Neutrophil (primary cell): ENCODE results near the gene ANXA6.

Experiments
- H3K27ac ChIP-seq: fragments of 200-600 bp; sonication (generic); 2 replicates; pipeline ENCODE4 v1.5.1; 2016; ENCODE audit warnings: mild to moderate bottlenecking, moderate library complexity
- H3K27me3 ChIP-seq: fragments of 200-600 bp; sonication (generic); 2 replicates; pipeline ENCODE4 v1.6.0; 2016; ENCODE audit warnings: mild to moderate bottlenecking
- H3K36me3 ChIP-seq: fragments of 200-600 bp; sonication (generic); 2 replicates; pipeline ENCODE4 v1.5.1; 2017
- H3K4me1 ChIP-seq, 2 experiments: fragments of 200-600 bp in 1 of 2; sonication (generic) in 1 of 2; 1 replicate in 1 of 2; 2 replicates in 1 of 2; pipeline versions ENCODE4 v1.5.1 to v1.6.1; 2013 to 2016; ENCODE audit warnings: low read depth in 1 of 2, low read length in 1 of 2, mild to moderate bottlenecking in 1 of 2, moderate library complexity in 1 of 2; ENCODE audit not compliant: control insufficient read depth in 1 of 2, insufficient read depth in 1 of 2
- H3K4me3 ChIP-seq, 2 experiments: fragments of 200-600 bp in 1 of 2; sonication (generic) in 1 of 2; 1 replicate in 1 of 2; 2 replicates in 1 of 2; pipeline ENCODE4 v1.5.1; 2013 to 2016; ENCODE audit warnings: low read depth in 1 of 2, low read length in 1 of 2, mild to moderate bottlenecking in 1 of 2, moderate library complexity in 1 of 2
- H3K9me3 ChIP-seq: fragments of 200-600 bp; sonication (generic); 2 replicates; pipeline ENCODE4 v1.5.1; 2016
- TF ChIP-seq, protein P1 (sequence below): fragments of 200-600 bp; sonication (generic); IDR thresholded peaks from 2 replicates; pipeline ENCODE4 v1.5.1; 2016; ENCODE audit warnings: antibody characterized with exemption

Gene ANXA6

DNA sequence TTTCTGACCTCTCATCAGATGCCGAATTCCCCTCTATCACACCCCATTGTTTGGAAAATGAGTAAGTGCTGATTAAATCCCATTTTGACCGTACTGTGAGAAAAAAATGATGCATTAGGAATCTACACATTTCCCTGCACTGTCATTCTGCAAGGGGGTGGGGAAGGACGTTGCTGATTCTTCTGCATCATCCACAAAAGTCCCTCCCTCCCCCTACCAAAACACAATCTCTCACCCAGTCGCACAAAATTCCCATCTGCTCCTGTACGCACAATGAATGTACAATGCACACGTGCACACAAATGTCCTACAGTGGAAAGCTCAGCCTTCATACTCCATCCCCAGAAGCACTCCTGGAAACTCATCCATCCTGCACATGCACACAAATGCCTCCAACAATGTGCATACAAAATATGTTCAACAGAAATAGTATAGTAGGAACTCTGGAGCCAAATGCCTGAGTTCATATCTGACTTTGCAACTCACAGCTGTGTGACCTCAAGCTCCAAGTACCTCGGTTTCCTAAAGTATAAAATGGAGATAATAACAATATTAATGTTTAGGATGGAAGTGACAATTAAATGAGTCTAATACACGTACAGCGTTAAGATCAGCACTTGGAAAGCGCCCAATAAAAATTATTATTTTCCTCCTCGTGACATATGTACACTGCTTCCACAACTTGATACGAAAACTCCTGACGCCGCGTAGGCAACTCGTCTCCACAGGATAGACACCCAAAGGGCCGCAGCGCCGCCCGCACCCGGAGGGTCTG, 77.6 kb downstream of the ANXA6 start:
- H3K27me3 ChIP-seq = no peaks in the 10 kb centered on the region
- TF ChIP-seq, protein P1, sequence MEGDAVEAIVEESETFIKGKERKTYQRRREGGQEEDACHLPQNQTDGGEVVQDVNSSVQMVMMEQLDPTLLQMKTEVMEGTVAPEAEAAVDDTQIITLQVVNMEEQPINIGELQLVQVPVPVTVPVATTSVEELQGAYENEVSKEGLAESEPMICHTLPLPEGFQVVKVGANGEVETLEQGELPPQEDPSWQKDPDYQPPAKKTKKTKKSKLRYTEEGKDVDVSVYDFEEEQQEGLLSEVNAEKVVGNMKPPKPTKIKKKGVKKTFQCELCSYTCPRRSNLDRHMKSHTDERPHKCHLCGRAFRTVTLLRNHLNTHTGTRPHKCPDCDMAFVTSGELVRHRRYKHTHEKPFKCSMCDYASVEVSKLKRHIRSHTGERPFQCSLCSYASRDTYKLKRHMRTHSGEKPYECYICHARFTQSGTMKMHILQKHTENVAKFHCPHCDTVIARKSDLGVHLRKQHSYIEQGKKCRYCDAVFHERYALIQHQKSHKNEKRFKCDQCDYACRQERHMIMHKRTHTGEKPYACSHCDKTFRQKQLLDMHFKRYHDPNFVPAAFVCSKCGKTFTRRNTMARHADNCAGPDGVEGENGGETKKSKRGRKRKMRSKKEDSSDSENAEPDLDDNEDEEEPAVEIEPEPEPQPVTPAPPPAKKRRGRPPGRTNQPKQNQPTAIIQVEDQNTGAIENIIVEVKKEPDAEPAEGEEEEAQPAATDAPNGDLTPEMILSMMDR = no peak
- peaks cover 22% of the 10 kb centered on the region for H3K36me3 ChIP-seq
- H3K4me1 ChIP-seq = peaks cover 74% of the 10 kb centered on the region in 2 experiments
- no peaks in the 10 kb centered on the region for H3K9me3 ChIP-seq
- peak overlapping the region; percentile 100 for H3K27ac ChIP-seq
- H3K4me3 ChIP-seq = peak overlapping the region; percentile 96 to 97

DNA sequence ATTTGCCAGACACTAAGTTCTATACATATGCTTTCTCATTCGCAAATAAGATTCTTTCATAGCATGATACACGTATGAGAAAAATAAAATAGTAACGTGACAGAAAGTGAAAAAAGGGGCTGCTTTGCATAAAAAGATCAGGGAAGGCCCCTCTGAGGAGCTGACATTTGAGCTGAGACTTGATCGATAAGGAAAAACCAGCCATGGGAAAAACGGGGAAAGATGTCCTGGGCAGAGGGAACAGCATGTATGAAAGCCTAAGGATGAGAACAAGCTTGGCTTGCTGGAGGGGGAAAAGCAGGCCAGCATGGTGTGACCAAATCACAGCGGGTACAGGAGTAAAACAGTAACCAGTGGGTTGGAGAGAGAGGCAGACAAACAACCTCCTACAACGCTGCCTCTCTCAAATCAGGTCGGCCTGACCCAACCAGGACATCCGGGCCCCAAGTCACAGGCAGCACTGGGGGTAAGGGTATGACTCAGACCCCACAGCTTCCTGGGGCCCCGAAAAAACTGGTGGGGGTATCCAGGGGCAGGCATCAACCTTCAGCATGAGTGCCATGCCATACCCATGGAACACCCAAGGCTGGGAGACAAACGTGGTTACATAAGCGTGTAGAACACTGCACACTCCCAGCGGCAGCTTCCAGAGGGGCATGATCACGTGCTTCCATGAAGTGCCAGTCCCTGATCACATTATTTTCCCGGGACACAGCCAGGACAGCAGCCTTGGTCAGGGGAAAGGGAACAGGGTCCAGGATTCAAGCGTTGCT, 78.9 kb downstream of the ANXA6 start:
- Histone ChIP-seq H3K36me3 (peaks cover 22% of the 10 kb centered on the region), H3K9me3 (no peaks in the 10 kb centered on the region), H3K27ac (peak overlapping the region; percentile 100), H3K4me3 (peak overlapping the region; percentile 96 to 97), H3K4me1 (peaks cover 71 to 73% of the 10 kb centered on the region in 2 experiments), H3K27me3 (no peaks in the 10 kb centered on the region)
- TF ChIP-seq, protein P1 = no peak

DNA sequence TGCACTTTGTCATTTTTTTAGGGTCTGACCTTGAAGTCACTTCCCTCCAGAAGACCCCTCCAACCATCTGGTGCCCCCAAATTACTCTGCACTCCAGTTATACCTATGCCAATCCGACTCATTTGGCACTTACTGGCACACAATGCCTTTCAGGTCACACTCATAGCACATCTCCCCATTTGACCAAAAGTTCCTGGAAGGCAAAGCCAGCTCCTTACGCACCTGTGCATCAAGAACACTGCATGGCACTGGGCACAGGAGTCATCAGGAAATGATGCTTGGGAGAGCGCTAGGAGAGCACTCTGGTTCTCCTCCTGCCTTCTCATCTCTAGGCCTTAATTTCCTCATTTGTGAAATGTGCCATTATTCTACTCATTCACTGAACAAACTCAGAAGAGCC, 79.6 kb downstream of the ANXA6 start:
- H3K36me3 ChIP-seq = peaks cover 22% of the 10 kb centered on the region
- H3K9me3 ChIP-seq = no peaks in the 10 kb centered on the region
- peaks cover 70 to 73% of the 10 kb centered on the region in 2 experiments for H3K4me1 ChIP-seq
- H3K4me3 ChIP-seq = peak overlapping the region in 1 of 2 experiments; percentile 97
- H3K27ac ChIP-seq = peak overlapping the region; percentile 100
- no peaks in the 10 kb centered on the region for H3K27me3 ChIP-seq
- TF ChIP-seq, protein P1 = no peak

DNA sequence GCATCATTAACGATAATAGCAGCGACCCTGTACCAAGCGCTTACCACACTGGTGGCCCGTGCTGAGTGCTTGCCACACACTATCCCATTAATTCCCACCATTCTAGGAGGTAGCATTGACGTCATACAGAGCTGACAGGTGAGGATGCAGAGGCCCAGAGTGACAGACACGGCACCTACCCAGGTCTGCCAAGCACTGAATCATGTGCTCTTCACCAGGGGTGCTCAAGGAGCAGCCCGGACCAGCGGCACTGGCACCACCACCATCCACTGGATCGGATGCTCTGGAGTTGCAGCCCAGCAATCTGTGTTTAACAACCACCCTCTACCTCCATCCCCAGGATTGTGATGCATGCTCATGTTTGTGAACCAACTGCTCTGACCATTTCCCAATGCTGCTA, 80.2 kb downstream of the ANXA6 start:
- Histone ChIP-seq H3K9me3 (no peaks in the 10 kb centered on the region), H3K27ac (peak overlapping the region; percentile 100), H3K27me3 (no peaks in the 10 kb centered on the region), H3K4me1 (peaks cover 65 to 76% of the 10 kb centered on the region in 2 experiments), H3K4me3 (no peak overlapping the region), H3K36me3 (peaks cover 22% of the 10 kb centered on the region)
- TF ChIP-seq, protein P1 = no peak

DNA sequence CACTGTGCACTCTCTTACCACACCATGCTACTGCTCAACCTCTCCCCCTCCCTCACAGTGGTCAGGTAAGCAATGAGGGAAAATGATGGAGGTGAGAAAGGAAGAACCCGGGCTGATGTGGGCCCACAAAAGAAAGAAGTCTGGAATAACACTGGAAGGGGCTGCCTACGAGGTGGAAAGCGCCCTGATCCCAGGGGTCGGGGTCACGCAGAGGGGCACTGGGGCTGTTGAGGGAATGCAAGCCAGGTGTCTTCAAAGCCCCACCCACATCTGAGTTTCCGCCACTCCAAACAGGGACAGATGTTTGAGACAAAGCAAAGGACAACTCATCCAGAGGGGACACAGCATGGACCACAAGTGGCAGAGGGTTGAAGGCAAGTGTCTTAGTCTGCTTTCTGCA, 81.0 kb downstream of the ANXA6 start:
- Histone ChIP-seq H3K9me3 (no peaks in the 10 kb centered on the region), H3K36me3 (peaks cover 24% of the 10 kb centered on the region), H3K27me3 (no peaks in the 10 kb centered on the region), H3K4me3 (no peak overlapping the region), H3K4me1 (peaks cover 57 to 76% of the 10 kb centered on the region in 2 experiments), H3K27ac (peak overlapping the region; percentile 72)
- TF ChIP-seq, protein P1 = no peak
